ENCODE data around the gene CLPSL1.

DNA sequence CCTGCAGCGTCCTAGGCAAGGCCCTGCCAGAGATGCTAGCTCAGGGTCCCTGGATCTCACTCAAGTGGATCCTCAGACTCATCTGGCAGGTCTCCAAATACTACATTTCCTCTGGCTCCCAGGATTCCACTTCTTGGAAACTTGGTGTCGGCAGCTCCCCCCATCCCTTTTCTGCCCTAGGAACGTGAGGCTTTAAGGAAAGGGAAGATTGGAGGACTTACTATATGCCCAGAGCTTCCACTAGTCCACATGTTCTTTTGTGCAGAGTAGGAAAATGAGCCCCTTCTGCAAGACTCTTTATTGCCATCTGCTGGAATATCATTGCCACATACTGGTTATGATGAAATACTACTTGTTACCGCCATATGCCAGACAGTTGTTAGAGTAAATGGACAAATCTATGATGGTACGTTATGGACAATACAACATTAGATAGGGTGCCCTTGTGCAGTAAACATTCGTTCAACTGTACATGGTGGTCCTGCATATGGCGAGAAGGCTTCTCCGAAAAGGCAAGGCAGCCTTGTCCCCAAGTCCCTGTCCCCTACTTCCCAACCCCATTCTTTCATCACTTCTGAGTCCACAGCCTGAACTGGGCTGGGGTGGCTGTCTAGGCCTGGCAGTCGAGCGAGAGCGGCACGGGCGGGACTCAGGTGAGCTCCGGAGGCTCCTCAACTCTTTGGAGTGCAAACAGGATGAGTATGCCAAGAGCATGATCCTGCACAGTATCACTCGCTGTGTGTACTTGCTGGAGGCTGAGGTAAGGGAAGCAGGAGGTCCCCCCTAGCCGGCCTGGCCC lies 43.2 kb upstream of the CLPSL1 start:
- TF ChIP-seq SIN3A (conservative IDR thresholded peaks at IDR 0.05 in 1 of 2, IDR thresholded peaks at IDR 0.05 in 1 of 2; ENCODE audit: low read depth in 1 of 2, low read length in 2 of 2) (no peak), EZH2 (IDR thresholded peaks at IDR 0.05; ENCODE audit: low read depth, low read length, severe bottlenecking) (no peak), RXRA (IDR thresholded peaks at IDR 0.05; ENCODE audit: insufficient read depth, low read depth, low read length) (no peak), CREB1 (IDR thresholded peaks at IDR 0.05) (no peak), BRCA1 (IDR thresholded peaks at IDR 0.05; ENCODE audit: low read depth, low read length) (no peak), POLR2AphosphoS5 (IDR thresholded peaks at IDR 0.05; ENCODE audit: low read depth, low read length) (no peak), JUND (IDR thresholded peaks at IDR 0.05; ENCODE audit: low read length) (no peak), CBX5 (IDR thresholded peaks at IDR 0.05; ENCODE audit: low read depth, low read length) (no peak), YY1 (IDR thresholded peaks at IDR 0.05; ENCODE audit: low read depth, low read length) (no peak)
- TF ChIP-seq, protein P1, sequence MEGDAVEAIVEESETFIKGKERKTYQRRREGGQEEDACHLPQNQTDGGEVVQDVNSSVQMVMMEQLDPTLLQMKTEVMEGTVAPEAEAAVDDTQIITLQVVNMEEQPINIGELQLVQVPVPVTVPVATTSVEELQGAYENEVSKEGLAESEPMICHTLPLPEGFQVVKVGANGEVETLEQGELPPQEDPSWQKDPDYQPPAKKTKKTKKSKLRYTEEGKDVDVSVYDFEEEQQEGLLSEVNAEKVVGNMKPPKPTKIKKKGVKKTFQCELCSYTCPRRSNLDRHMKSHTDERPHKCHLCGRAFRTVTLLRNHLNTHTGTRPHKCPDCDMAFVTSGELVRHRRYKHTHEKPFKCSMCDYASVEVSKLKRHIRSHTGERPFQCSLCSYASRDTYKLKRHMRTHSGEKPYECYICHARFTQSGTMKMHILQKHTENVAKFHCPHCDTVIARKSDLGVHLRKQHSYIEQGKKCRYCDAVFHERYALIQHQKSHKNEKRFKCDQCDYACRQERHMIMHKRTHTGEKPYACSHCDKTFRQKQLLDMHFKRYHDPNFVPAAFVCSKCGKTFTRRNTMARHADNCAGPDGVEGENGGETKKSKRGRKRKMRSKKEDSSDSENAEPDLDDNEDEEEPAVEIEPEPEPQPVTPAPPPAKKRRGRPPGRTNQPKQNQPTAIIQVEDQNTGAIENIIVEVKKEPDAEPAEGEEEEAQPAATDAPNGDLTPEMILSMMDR (IDR thresholded peaks at IDR 0.05; ENCODE audit: control extremely low read depth in 1 of 3, insufficient read depth in 1 of 3, low read depth in 1 of 3, low read length in 3 of 3) = peak in 2 of 3 experiments; percentile 4 to 44; a peak in 2 of 4 replicates
